HG03469 (cell line): ENCODE data around the gene FBLN2.

ENCODE experiments used
- ATAC-seq: cut with Tn5 transposase; IDR thresholded peaks from one replicate; pipeline ENCODE4 v1.9.1; 2021; ENCODE audit warnings: mild to moderate bottlenecking, moderate library complexity, moderate number of reproducible peaks; ENCODE audit not compliant: unreplicated experiment

Gene FBLN2

GRCh38 chr3:13564751-13565560, 16.0 kb downstream of the FBLN2 start:
- ATAC-seq: no peak

GRCh38 chr3:13565581-13566452, 16.9 kb downstream of the FBLN2 start:
- ATAC-seq: no peak

- no peak for ATAC-seq
Observed at GRCh38 chr3:13566453-13566748, 17.5 kb downstream of the FBLN2 start.

- ATAC-seq: no peak
Observed at GRCh38 chr3:13566769-13567310, 17.9 kb downstream of the FBLN2 start.

- no peak for ATAC-seq
Observed at GRCh38 chr3:13567684-13568514, 19.0 kb downstream of the FBLN2 start.

- no peak for ATAC-seq
Observed at GRCh38 chr3:13568515-13569028, 19.6 kb downstream of the FBLN2 start.

GRCh38 chr3:13569201-13569600, 20.3 kb downstream of the FBLN2 start:
- ATAC-seq: no peak

GRCh38 chr3:13569641-13570390, 20.9 kb downstream of the FBLN2 start:
- no peak for ATAC-seq

- no peak for ATAC-seq
Observed at GRCh38 chr3:13570391-13571194, 21.7 kb downstream of the FBLN2 start.

- ATAC-seq: no peak
Observed at GRCh38 chr3:13571264-13571663, 22.3 kb downstream of the FBLN2 start.

- ATAC-seq: no peak
Observed at GRCh38 chr3:13571831-13572750, 23.2 kb downstream of the FBLN2 start.

- no peak for ATAC-seq
Observed at GRCh38 chr3:13572926-13573623, 24.1 kb downstream of the FBLN2 start.

GRCh38 chr3:13574083-13574797, 25.3 kb downstream of the FBLN2 start:
- no peak for ATAC-seq

GRCh38 chr3:13574798-13575451, 26.0 kb downstream of the FBLN2 start:
- no peak for ATAC-seq

GRCh38 chr3:13575459-13576061, 26.6 kb downstream of the FBLN2 start:
- no peak for ATAC-seq
